Liver (tissue), 3 donors: ENCODE measurements around the gene TUBE1.

Experiments used
- JUND ChIP-seq, 2 donors: IDR thresholded peaks; 2 replicates each; pipeline ENCODE4 v1.6.1; 2016; ENCODE audit warnings: antibody characterized with exemption in 2 of 2
- RAD21 ChIP-seq, 2 donors: IDR thresholded peaks; 2 replicates each; pipeline ENCODE4 v1.6.1; 2016; ENCODE audit warnings: antibody characterized with exemption in 2 of 2, mild to moderate bottlenecking in 2 of 2
- YY1 ChIP-seq: IDR thresholded peaks from 2 replicates; pipeline ENCODE4 v1.6.1; 2016; ENCODE audit warnings: antibody characterized with exemption, mild to moderate bottlenecking
- TF ChIP-seq, protein P1 (sequence below): fragments of 150-350 bp; IDR thresholded peaks from 2 replicates; pipeline ENCODE4 v1.5.1; 2017; ENCODE audit warnings: improper control_type of control experiment, low read depth, low read length; ENCODE audit not compliant: missing input control
- TF ChIP-seq, protein P2 (sequence below): IDR thresholded peaks from 2 replicates; pipeline ENCODE4 v1.6.1; 2016; ENCODE audit warnings: antibody characterized with exemption
- donor health status: healthy.
- donor health status: healthy.

DNA sequence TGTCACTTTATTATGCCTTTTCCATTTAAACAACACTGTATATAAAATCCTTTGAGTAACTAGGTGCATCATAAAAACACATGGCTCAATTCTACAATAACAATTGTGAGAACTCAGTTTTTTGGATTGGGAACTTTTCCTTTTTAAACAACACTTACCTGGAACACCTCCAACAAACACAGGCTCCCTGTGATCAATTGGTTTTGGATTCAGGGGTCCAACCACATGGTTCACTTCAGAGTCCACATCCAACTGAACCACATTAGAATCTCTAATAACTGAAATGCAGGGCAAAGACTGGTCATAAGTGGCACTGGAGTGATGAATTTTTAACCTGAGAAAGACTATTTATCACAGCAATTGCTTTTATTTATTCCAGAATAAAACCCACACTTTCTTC, 26.6 kb upstream of the TUBE1 start:
- TF ChIP-seq, protein P1, sequence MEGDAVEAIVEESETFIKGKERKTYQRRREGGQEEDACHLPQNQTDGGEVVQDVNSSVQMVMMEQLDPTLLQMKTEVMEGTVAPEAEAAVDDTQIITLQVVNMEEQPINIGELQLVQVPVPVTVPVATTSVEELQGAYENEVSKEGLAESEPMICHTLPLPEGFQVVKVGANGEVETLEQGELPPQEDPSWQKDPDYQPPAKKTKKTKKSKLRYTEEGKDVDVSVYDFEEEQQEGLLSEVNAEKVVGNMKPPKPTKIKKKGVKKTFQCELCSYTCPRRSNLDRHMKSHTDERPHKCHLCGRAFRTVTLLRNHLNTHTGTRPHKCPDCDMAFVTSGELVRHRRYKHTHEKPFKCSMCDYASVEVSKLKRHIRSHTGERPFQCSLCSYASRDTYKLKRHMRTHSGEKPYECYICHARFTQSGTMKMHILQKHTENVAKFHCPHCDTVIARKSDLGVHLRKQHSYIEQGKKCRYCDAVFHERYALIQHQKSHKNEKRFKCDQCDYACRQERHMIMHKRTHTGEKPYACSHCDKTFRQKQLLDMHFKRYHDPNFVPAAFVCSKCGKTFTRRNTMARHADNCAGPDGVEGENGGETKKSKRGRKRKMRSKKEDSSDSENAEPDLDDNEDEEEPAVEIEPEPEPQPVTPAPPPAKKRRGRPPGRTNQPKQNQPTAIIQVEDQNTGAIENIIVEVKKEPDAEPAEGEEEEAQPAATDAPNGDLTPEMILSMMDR, result no peak
- no peak for TF ChIP-seq JUND (IDR thresholded peaks at IDR 0.05)
- TF ChIP-seq, protein P2, sequence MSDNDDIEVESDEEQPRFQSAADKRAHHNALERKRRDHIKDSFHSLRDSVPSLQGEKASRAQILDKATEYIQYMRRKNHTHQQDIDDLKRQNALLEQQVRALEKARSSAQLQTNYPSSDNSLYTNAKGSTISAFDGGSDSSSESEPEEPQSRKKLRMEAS, result no peak
- no peak for TF ChIP-seq YY1
- no peak for TF ChIP-seq RAD21 (IDR thresholded peaks at IDR 0.05)
